Stimulated activated CD4-positive, alpha-beta T cell treated with anti-CD3 and anti-CD28 coated beads, Interleukin-1b, Interleukin-23, amount 100 ng/mL, for 4 hours (primary cell): ENCODE results near the gene ULK3.

Experiments used
- DNase-seq, 2 donors: peaks; one replicate each; pipeline ENCODE4 v3.0.0-alpha.2; 2020; ENCODE audit warnings: low read depth in 2 of 2

ULK3 gene

GRCh38 chr15:74840851-74841775, 1.8 kb downstream of the ULK3 start:
- DNase-seq, result no peak

- no peak for DNase-seq
Observed at GRCh38 chr15:74839526-74840395, 3.2 kb downstream of the ULK3 start.

GRCh38 chr15:74838746-74839525, 4.0 kb downstream of the ULK3 start:
- DNase-seq, result no peak

- DNase-seq, result no peak
Observed at GRCh38 chr15:74838137-74838516, 4.8 kb downstream of the ULK3 start.

- no peak for DNase-seq
Observed at GRCh38 chr15:74837482-74838136, 5.3 kb downstream of the ULK3 start.

- DNase-seq, result no peak
Observed at GRCh38 chr15:74836846-74837245, 6.1 kb downstream of the ULK3 start.

- DNase-seq, result peak; percentile 26 to 48
Observed at GRCh38 chr15:74835312-74835823, 7.6 kb downstream of the ULK3 start.

- no peak for DNase-seq
Observed at GRCh38 chr15:74833376-74834107, 9.4 kb downstream of the ULK3 start.

GRCh38 chr15:74832826-74833225, 10.1 kb downstream of the ULK3 start:
- DNase-seq, result no peak

- DNase-seq, result no peak
Observed at GRCh38 chr15:74831813-74832495, 11.0 kb downstream of the ULK3 start.

GRCh38 chr15:74830868-74831267, 12.1 kb downstream of the ULK3 start:
- DNase-seq, result no peak

GRCh38 chr15:74829991-74830390, 13.0 kb downstream of the ULK3 start:
- no peak for DNase-seq

GRCh38 chr15:74829486-74829885, 13.5 kb downstream of the ULK3 start:
- DNase-seq, result no peak

GRCh38 chr15:74828835-74829234, 14.1 kb downstream of the ULK3 start:
- DNase-seq, result no peak

GRCh38 chr15:74827614-74828013, 15.3 kb downstream of the ULK3 start:
- DNase-seq, result no peak

- no peak for DNase-seq
Observed at GRCh38 chr15:74826921-74827320, 16.0 kb downstream of the ULK3 start.

- DNase-seq, result peak in 1 of 2 donors; percentile 43
Observed at GRCh38 chr15:74826364-74826819, 16.6 kb downstream of the ULK3 start, which contains the start of gene CPLX3. TSS of gene CPLX3 (plus strand) at chr15:74826627. CDS start at chr15:74826704, 77 bp downstream.

GRCh38 chr15:74825866-74826265, 17.1 kb downstream of the ULK3 start:
- no peak for DNase-seq

- no peak for DNase-seq
Observed at GRCh38 chr15:74824976-74825375, 18.0 kb downstream of the ULK3 start.

GRCh38 chr15:74823324-74823723, 19.6 kb downstream of the ULK3 start:
- no peak for DNase-seq
